SHP77 (cell line): ENCODE results near the gene C17orf58.
A peak's percentile ranks its signal among the peaks of the same experiment; 100 is the strongest.
"Not testable (repeated sequence)": the region's sequence is repeated elsewhere in the genome, so short reads cannot be mapped to it uniquely, and the experiment has no call there.

Experiments
- DNase-seq, 2 experiments: peaks; one replicate each; lab custom pipeline; 2025; lab: John Stamatoyannopoulos, UW

The C17orf58 gene

DNA sequence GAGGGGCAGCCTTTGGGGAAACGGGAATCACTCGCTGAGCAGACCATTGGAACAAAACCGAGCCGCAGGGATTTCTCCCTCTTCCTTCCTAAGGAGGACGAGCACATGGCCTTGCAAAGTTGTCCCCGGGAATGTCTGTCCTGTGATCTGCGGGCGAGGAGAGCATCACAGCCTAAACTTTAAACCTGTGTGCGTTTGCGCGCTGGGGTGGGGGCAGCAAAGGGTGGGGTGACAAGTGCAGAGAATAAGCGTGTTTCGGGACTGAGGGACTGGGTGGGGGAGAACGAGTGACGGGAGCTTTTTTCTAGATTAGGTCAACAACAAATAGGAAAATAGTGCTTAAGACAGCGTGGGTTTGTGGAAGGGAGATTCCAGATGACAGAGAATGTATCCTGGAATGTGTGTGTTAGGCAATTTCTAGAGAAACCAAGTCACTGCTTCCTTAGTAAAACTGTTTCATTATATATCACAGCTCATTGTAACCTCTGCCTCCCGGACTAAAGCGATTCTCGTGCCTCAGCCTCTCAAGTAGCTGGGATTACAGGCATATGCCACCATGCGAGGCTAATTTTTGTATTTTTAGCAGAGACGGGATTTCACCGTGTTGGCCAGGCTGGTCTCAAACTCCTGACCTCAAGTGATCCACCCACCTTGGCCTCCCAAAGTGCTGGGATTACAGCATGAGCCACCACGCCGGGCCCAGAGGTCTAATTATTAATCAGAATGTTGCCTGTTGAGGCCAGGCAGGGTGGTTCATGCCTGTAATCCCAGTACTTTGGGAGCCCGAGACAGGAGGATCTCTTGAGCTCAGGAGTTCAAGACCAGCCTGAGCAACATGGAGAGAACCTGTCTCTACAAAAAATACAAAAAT lies at the start of gene C17orf58:
Gene C17orf58, minus strand, starts transcription at position 169 of the 871 bp plus-strand sequence. CDS start 271 bp downstream, outside the sequence.
- DNase-seq = not testable (repeated sequence)

DNA sequence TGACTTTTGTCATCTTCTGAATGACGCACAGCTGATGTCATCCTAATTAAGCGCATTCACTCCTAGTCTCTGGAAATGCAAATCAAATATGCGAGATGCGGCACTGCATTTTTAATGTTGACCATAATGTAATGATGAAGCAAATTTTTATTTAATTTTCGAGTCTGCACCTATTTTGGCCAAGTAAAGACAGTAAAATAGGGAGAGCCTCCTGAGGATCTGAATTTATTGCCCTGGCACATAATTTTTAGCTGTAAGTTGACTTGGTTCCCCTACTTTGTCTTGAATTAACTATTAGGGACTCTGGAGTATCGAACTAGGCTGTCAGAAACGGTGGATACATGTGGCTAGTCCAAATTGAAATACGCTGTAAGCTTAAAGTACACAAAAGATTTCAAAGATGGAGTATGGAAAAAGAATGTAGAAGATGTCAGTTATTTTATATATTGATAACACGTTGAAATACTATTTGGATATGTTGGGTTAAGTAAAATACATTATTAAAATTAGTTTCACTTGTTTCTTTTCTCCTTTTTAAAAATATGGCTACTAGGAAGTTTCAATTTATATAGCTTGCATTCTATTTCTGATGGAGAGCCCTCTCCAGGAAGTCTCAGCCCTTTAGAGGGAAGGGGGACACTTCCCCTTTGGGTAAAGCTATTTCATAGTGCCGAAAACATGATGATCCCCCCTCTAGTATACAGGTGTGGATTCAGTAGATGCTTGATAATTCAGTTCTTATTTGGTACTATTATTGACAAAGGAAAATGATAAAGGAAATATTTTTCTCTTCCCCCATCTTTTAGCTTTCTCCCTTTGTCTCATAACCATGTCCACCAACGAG lies 40.3 kb upstream of the C17orf58 start:
- DNase-seq = no peak

DNA sequence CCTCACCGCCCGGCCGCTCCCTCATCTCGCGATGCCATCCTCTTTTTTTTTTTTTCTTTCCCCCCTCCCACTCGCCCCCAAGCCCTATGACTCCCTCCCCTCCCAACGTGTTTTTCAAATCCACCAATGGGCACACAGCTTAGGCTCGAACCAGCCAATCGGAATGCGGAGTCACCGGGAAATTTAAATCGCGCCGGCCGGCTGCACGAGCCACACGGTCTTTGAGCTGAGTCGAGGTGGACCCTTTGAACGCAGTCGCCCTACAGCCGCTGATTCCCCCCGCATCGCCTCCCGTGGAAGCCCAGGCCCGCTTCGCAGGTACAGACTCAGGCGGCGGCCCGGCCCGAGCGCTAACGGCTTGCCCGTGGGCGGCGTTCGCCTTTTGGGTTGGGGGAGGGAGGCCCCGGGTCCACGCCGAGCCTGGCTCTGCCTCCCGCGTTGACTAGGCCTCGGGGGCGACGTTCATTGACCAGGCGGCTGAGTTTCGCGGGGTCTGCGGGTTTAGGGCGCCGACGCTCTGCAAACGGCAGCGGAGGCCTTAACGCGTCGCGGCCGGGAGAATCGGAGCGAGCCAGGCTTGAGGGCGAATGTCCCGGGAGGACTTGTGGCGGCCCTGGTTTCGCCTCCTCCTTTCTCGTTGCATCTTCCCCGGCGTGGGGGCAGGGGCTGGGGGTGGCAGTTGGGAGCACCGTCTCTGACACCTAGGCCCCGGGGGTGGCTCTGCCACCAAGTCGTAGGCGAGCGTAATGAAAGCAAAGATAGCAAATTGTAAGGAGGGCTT lies 39.4 kb upstream of the C17orf58 start, which contains the start of gene KPNA2:
Gene KPNA2, plus strand, starts transcription at position 213 of the 781 bp plus-strand sequence. CDS start 1,398 bp downstream, outside the sequence.
- peak; percentile 98 to 99 for DNase-seq

DNA sequence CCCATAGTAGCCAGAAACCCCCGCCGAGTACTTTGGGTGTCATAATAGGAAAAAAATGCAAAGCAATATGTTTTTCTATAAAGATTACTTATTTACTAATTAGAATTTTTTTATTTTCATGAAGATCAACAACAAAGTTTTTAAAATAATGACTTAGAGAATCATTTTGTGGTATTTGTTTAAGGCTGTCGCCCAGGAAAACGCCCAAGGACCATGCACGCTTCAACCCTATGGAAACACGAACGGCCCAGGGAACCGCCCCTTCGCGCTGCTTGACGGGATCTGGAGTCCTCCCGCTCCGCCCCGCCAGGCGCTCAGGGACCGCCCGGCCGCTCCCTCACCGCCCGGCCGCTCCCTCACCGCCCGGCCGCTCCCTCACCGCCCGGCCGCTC lies 38.9 kb upstream of the C17orf58 start:
- DNase-seq = peak; percentile 98 to 99

DNA sequence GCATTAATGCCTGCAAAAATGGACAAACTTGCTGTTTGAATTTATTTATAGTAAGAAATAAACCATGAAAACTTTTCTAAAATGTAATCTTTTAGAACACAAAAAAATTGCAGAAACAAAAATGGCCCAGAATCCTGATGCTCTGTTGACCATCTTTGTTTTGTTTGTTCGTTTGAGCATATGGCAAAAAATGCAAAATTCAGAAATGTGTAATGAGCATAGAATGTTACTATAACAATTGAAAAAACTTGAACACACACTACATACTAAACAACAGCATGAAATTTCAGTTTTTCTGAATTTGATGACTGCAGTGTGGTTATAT lies 38.1 kb upstream of the C17orf58 start:
- DNase-seq = no peak

DNA sequence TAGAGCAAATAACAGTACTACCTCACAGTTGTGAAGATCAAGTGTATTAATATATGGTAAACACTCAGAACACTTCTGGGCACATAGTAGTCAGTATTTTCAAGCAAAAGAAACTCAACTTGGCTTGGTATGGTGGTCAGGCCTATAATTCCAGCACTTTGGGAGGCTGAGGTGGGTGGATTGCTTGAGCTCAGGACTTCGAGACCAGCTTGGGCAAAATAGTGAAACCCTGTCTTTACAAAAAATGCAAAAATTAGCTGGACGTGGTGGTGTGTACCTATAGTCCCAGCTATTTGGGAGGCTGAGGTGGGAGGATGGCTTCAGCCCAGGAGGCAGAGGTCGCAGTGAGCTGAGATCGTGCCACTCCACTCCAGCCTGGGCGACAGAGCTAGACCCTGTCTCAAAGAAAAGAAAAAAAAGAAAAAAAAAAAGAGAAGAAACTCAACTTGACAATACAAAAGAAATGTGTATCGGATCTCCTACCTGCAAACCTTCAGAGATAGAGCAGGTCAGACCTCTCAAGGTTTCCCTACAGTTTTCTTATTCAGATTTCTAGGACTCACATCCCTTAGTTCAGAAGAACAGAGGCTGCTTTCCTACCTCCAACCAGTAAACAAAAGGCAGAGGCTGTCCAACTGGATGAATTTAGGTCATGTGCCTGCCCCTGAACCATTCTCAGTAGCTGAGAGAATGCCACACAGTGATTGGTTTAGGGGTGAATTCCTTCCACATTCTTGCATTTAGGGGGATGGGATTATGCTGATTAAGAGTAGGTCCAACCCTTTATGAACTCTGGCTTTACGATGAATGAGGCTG lies 37.6 kb upstream of the C17orf58 start:
- DNase-seq = peak; percentile 24 to 49

DNA sequence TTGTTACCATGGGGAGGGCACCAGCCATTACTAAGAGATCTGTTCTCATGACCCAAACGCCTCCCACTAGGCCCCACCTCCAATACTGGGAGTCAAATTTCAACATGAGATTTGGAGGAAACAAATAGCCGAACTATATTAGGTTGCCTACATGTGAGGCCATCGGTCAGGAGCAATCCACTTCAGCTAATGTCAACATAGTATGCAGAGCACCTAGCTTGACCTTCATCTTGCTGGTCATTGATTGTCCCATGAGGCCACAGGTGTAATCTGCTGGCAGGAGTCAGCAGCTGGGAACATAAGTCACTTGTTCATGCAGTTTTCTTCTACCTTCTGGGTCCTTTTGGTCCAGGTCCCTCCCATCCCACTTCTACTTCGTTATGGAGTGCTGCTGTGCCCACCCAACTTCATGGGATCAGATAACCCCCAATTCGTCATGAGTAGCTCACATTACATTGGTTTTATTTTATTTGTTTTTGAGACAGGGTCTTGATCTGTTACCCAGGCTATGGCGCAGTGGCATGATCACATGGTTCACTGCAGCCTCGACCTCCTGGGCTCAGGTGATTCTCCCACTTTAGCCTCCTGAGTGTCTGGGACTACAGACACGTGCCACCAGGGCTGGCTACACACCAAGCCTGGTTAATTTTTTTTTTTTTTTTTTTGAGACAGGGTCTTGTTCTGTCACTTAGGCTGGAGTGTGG lies 33.4 kb upstream of the C17orf58 start:
- peak; percentile 30 to 49 for DNase-seq

DNA sequence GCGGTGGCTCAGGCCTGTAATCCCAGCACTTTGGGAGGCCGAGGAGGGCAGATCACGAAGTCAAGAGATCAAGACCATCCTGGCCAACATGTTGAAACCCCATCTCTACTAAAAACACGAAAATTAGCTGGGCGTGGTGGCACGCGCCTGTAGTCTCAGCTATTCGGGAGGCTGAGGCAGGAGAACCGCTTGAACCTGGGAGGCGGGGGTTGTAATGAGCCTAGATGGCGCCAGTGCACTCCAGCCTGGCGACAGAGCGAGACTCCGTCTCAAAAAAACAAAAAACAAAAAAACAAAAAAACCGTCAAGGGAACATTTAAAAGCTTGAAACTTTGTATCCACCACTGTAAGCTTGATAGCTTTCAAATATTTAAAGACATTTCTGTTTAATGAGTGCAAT lies 26.3 kb upstream of the C17orf58 start:
- DNase-seq = not testable (repeated sequence)

DNA sequence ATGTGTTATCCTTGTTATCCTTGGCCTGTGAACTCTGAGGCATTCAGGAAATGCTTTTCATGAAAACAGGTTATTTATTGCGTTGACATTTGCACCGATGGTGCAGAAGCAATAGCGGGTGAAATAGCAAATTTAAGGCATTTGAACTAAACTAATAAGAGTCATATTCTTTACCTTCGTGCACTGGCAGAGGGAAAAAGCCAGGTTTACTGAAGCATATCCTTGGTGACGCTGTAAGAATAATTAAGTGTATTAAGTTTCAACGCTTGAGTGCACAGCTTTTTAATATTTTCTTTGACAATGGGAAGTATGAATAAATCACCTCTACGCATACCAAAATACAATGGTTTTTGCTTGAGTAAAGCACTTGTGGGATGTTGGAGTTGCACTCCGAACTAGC lies 25.7 kb upstream of the C17orf58 start:
- DNase-seq = no peak

DNA sequence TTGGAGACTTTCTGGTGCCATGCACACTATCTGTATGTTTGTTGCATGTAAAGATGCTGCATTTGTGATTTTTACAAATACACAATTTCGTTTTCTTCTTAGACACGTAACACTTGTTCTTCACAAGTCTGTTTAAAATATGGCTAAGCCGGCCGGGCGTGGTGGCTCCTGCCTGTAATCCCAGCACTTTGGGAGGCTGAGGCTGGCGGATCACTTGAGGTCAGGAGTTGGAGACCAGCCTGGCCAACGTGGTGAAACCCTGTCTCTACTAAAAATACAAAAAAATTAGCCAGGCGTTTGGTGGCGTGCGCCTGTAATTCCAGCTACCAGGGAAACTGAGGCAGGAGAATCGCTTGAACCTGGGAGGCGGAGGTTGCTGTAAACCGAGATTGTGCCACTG lies 24.5 kb upstream of the C17orf58 start:
- not testable (repeated sequence) for DNase-seq

DNA sequence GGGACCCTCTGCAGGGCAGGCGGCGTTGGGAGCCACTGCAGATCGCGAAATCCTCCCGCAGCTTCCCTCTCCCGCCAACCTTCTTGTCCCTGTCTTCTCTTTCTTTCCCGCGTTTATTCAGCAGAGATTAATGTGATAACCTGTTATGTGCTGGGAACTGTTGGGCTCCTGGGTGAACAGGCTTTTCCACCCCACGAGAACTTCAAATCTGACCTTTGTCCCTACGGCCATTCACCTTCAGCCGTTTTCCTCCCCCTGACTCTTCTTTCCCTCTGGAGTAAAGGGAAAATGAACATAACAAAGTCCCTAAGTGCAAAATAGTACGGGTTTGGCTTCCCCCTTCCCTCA lies 24.1 kb upstream of the C17orf58 start:
- peak in 1 of 2 experiments; percentile 57 for DNase-seq

DNA sequence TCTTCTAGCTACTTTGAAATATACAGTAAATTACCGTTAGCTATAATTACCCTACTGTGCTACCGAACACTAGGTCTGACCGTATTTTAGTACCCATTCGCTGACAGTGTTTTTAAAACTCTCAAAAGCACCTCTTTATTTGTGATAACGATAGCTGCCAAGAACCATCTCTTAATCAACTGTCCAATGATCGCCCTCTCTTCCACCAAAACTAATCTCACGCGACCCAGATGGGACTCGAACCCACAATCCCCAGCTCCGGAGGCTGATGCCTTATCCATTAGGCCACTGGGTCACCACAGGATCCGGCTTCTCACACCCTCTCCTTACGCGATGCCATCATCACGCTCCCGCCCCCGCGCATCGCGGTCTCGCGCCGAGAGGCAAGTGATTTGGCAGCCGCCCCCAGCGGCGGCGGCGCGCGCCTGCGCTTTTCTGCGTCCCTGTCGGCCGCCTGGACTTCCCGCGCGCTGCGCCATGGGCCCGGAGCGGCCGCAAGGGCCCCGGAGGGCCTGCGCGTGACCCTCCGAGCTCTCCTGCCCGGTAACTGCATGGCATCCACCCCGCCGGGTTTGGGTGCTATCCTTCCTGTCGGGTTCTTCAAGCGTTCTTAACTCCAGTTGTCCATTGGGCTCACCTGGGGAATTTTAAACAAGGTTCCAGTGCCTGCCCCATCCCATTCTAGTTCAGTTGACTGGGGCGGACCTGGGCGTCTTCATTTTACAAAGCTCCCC lies 23.6 kb upstream of the C17orf58 start:
- DNase-seq = peak; percentile 79 to 86

DNA sequence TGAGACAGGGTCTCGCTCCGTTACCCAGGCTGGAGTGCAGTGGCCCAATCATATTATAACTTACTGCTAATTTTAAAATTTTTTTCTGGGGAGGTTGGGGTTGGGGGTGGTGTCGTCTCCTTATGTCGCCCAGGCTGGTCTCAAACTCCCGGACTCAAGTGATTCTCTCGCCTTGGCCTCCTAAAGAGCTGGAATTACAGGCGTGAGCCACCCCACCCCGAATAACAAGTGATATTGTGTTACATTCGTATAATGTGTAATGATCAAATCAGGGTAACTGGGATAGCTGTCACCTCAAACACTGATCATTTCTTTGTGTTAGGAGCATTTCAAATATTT lies 23.0 kb upstream of the C17orf58 start:
- DNase-seq = no peak

DNA sequence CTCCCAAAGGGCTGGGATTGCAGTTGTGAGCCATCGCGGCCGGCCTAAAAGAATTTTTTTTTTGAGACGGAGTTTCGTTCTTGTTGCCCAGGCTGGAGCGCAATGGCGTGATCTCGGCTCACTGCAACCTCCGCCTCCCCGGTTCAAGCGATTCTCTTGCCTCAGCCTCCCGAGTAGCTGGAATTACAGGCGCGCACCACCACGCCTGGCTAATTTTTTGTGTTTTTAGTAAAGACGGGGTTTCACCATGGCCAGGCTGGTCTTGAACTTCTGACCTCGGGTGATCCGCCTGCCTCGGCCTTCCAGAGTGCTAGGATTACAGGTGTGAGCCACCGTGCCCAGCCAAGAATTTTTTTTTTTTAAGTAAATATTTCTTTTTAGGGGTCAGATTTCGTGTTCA lies 22.2 kb upstream of the C17orf58 start:
- DNase-seq = not testable (repeated sequence)

DNA sequence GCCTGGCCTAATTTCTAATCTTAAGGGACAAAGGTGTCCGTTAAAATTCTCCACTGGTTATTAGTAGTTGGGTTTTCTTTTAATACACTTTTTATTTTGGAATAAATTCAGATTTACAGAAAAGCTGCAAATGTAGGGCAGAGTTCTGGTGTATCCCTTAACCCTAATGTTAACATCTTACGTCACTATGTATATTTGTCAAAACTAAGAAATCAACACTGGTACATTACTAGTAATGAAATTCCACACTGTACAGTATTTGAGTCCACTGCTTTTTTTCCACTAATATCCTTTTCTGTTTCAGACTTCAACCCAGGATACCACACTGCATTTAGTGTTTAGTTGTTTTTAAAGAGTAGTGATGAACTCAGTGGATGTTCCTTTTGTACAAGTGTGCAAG lies 20.6 kb upstream of the C17orf58 start:
- DNase-seq = no peak

DNA sequence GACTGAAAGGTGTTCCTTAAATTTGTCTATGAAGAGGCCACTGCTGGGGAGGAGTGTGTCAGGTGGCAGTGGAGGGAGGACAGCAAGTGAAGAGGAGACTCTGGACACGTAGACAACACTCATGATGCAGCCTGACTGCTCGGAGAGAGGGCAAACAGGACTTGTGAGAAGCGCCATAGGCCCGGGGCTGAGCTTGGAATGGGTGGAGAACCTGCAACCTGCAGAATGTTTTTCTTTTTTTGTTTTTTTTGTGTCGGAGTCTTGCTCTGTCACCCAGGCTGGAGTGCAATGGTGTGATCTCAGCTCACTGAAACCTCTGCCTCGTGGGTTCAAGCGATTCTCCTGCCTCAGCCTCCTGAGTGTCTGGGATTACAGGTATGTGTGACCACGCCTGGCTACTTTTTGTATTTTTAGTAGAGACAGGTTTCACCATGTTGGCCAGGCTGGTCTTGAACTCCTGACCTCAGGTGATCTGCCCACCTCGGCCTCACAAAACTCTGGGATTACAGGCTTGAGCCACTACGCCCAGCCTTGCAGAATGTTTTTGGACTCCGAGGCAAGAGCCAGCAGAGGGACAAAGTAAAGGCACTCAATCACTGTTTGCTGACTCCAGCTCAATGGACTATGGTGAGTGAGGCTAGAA lies 18.9 kb upstream of the C17orf58 start:
- DNase-seq = no peak

DNA sequence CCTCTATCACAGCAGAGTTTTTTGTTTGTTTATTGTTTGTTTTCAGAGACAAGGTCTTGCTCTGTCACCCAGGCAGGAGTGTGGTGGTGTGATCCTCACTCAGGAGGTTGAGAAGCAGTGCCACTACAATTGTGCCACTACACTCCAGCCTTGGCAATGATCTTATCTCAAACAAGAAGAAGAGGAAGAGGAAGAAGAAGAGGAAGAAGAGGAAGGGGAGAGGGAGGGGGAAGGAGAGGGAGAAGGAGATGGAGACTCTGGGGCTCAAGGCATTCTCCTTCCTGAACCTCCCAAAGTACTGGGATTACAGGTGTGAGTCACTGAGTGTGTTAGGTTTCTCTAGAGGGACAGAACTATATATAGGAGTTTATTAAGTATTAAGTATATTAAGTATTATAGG lies 17.1 kb upstream of the C17orf58 start:
- DNase-seq = no peak

DNA sequence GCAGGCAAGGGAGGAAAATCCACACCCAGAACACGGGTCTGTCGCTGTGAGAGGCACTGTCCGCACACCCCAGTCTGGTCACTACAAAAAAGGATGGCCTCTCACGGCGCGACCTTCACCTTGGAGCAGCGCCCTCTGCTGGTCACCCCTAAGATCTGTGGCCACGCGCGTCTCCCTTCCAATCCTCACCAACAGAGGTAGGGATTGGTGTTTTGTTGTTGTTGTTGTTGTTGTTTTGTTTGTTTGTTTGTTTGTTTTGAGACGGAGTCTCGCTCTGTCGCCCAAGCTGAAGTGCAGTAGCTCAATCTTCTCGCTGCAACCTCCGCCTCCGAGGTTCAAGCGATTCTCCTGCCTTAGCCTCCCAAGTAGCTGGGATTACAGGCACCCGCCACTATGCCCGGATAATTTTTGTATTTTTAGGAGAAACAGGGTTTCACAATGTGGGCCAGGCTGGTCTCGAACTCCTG lies 15.0 kb upstream of the C17orf58 start:
- DNase-seq = peak; percentile 26 to 44

DNA sequence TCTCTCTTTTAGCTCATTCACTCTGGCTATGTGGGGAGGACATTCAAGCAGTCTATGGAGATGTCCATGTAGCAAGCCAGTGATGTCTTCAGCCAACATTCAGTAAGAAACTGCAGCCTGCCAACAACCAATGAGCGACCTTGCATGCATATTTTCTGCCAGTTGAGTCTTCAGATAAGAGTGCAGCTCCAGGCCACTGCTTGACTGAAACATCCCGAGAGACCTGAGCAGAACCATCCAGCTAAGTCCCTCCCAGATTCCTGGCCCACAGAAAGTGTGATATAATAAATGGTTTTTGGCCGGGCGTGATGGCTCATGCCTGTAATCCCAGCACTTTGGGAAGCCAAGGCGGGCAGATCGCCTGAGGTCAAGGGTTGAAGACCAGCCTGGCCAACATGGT lies 10.5 kb upstream of the C17orf58 start:
- no peak for DNase-seq

DNA sequence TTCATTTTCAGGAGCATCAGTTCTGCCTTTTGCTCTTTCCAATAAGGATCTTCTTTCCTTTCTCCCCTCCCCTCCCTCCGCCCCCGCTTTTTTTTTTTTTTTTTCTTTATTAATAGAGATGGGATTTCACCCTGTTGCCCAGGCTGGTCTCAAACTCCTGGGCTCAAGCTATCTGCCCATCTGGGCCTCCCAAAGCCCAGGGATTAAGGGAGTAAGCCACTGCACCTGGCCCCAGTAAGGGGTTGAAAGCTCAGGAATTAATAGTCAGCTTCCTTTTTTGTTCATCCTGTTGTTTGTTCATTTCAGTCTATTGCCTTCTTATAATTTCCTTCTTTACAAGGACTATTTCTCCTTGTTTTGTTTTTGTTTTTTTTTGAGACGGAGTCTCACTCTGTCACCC lies 7.9 kb upstream of the C17orf58 start:
- no peak for DNase-seq
